SK-N-SH (cell line): ENCODE results near the gene TRIM44.
"Not testable (repeated sequence)": the region's sequence is repeated elsewhere in the genome, so short reads cannot be mapped to it uniquely, and the experiment has no call there.

Experiments
- CTCF ChIP-seq: fragments of 200-600 bp; sonication (generic); IDR thresholded peaks from 2 replicates; pipeline ENCODE4 v1.6.1; 2017; ENCODE audit warnings: antibody characterized with exemption, mild to moderate bottlenecking, moderate library complexity
- EP300 ChIP-seq, 2 experiments: IDR thresholded peaks; 2 replicates each; pipeline versions ENCODE4 v1.4.0 to v1.6.1; 2012; ENCODE audit warnings: borderline replicate concordance in 1 of 2, low read depth in 1 of 2, low read length in 1 of 2
- POLR2AphosphoS5 ChIP-seq: IDR thresholded peaks from 2 replicates; pipeline ENCODE4 v1.6.1; 2012; ENCODE audit warnings: low read depth, low read length
- RAD21 ChIP-seq: IDR thresholded peaks from 2 replicates; pipeline ENCODE4 v1.6.1; 2012; ENCODE audit warnings: mild to moderate bottlenecking, low read length
- REST ChIP-seq: IDR thresholded peaks from 2 replicates; pipeline ENCODE4 v1.6.1; 2012; ENCODE audit warnings: mild to moderate bottlenecking, low read depth, low read length, moderate library complexity
- SMC3 ChIP-seq: IDR thresholded peaks from 2 replicates; pipeline ENCODE4 v1.6.1; 2012; ENCODE audit warnings: low read depth, low read length, improper control_type of control experiment
- USF1 ChIP-seq: IDR thresholded peaks from 2 replicates; pipeline ENCODE4 v1.4.0; 2012; ENCODE audit warnings: low read depth, borderline replicate concordance

GRCh38 chr11:35777241-35777640 is 114.7 kb downstream of the TRIM44 start:
- TF ChIP-seq CTCF; RAD21; EP300 (IDR thresholded peaks at IDR 0.05; ENCODE audit: borderline replicate concordance in 1 of 2, low read depth in 1 of 2, low read length in 1 of 2); REST; POLR2AphosphoS5; SMC3; USF1: not testable (repeated sequence)
